GM21529 (cell line): ENCODE measurements around the gene CNPPD1.
A peak's percentile ranks its signal among the peaks of the same experiment; 100 is the strongest.

Experiments
- ATAC-seq: cut with Tn5 transposase; IDR thresholded peaks from one replicate; pipeline ENCODE4 v1.9.1; 2021; ENCODE audit not compliant: unreplicated experiment

The CNPPD1 gene

GRCh38 chr2:219181531-219181930 is 4.8 kb upstream of the CNPPD1 start:
- ATAC-seq: no peak

GRCh38 chr2:219180961-219181360 is 4.2 kb upstream of the CNPPD1 start:
- no peak for ATAC-seq

- no peak for ATAC-seq
Observed at GRCh38 chr2:219179601-219180465, 3.1 kb upstream of the CNPPD1 start.

- ATAC-seq: peak; percentile 14
Observed at GRCh38 chr2:219178377-219179175, 1.9 kb upstream of the CNPPD1 start.

GRCh38 chr2:219177552-219178376 is 1.0 kb upstream of the CNPPD1 start, which contains the start of gene RETREG2:
RETREG2 (plus strand) TSS chr2:219178275; CDS start chr2:219178353, 78 bp downstream.
- ATAC-seq: peak; percentile 38

GRCh38 chr2:219175928-219176817 is 552 bp downstream of the CNPPD1 start:
- ATAC-seq: peak; percentile 35

- ATAC-seq: no peak
Observed at GRCh38 chr2:219175486-219175885, 1.2 kb downstream of the CNPPD1 start.

GRCh38 chr2:219174801-219175200 is 1.9 kb downstream of the CNPPD1 start:
- no peak for ATAC-seq

- ATAC-seq: no peak
Observed at GRCh38 chr2:219174146-219174545, 2.6 kb downstream of the CNPPD1 start.

- ATAC-seq: no peak
Observed at GRCh38 chr2:219173176-219173575, 3.5 kb downstream of the CNPPD1 start.

- ATAC-seq: no peak
Observed at GRCh38 chr2:219172231-219173154, 4.2 kb downstream of the CNPPD1 start.

- no peak for ATAC-seq
Observed at GRCh38 chr2:219171231-219171651, 5.5 kb downstream of the CNPPD1 start.

GRCh38 chr2:219169930-219170654 is 6.6 kb downstream of the CNPPD1 start, which contains the start of gene SLC23A3:
SLC23A3 (minus strand) TSS chr2:219170029; CDS start chr2:219169984, 45 bp downstream.
- ATAC-seq: no peak

GRCh38 chr2:219168932-219169331 is 7.8 kb downstream of the CNPPD1 start:
- ATAC-seq: no peak

GRCh38 chr2:219168526-219168925 is 8.2 kb downstream of the CNPPD1 start:
- no peak for ATAC-seq

GRCh38 chr2:219167997-219168396 is 8.7 kb downstream of the CNPPD1 start:
- no peak for ATAC-seq

GRCh38 chr2:219165058-219165911 is 11.4 kb downstream of the CNPPD1 start:
- no peak for ATAC-seq
